Measurements from ENCODE around the gene MYO19.

GRCh38 chr17:36583787-36584186, 49.1 kb upstream of the MYO19 start:
- no peak for TF ChIP-seq POLR2A (IDR thresholded peaks at IDR 0.05)
- TF ChIP-seq, protein P1, sequence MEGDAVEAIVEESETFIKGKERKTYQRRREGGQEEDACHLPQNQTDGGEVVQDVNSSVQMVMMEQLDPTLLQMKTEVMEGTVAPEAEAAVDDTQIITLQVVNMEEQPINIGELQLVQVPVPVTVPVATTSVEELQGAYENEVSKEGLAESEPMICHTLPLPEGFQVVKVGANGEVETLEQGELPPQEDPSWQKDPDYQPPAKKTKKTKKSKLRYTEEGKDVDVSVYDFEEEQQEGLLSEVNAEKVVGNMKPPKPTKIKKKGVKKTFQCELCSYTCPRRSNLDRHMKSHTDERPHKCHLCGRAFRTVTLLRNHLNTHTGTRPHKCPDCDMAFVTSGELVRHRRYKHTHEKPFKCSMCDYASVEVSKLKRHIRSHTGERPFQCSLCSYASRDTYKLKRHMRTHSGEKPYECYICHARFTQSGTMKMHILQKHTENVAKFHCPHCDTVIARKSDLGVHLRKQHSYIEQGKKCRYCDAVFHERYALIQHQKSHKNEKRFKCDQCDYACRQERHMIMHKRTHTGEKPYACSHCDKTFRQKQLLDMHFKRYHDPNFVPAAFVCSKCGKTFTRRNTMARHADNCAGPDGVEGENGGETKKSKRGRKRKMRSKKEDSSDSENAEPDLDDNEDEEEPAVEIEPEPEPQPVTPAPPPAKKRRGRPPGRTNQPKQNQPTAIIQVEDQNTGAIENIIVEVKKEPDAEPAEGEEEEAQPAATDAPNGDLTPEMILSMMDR (IDR thresholded peaks at IDR 0.05) = no peak

Measured in Peyer's patch (tissue), 4 donors.